Activated naive CD4-positive, alpha-beta T cell treated with anti-CD3 and anti-CD28 coated beads, Interleukin-2, amount 50 U/mL, for 16 hours (primary cell): Measurements from ENCODE around the gene CEP68.
"Not testable (repeated sequence)": the region's sequence is repeated elsewhere in the genome, so short reads cannot be mapped to it uniquely, and the experiment has no call there.

ENCODE experiments used
- DNase-seq: peaks from one replicate; pipeline ENCODE4 v3.0.0-alpha.2; 2020

The CEP68 gene, protein sequence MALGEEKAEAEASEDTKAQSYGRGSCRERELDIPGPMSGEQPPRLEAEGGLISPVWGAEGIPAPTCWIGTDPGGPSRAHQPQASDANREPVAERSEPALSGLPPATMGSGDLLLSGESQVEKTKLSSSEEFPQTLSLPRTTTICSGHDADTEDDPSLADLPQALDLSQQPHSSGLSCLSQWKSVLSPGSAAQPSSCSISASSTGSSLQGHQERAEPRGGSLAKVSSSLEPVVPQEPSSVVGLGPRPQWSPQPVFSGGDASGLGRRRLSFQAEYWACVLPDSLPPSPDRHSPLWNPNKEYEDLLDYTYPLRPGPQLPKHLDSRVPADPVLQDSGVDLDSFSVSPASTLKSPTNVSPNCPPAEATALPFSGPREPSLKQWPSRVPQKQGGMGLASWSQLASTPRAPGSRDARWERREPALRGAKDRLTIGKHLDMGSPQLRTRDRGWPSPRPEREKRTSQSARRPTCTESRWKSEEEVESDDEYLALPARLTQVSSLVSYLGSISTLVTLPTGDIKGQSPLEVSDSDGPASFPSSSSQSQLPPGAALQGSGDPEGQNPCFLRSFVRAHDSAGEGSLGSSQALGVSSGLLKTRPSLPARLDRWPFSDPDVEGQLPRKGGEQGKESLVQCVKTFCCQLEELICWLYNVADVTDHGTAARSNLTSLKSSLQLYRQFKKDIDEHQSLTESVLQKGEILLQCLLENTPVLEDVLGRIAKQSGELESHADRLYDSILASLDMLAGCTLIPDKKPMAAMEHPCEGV

DNA sequence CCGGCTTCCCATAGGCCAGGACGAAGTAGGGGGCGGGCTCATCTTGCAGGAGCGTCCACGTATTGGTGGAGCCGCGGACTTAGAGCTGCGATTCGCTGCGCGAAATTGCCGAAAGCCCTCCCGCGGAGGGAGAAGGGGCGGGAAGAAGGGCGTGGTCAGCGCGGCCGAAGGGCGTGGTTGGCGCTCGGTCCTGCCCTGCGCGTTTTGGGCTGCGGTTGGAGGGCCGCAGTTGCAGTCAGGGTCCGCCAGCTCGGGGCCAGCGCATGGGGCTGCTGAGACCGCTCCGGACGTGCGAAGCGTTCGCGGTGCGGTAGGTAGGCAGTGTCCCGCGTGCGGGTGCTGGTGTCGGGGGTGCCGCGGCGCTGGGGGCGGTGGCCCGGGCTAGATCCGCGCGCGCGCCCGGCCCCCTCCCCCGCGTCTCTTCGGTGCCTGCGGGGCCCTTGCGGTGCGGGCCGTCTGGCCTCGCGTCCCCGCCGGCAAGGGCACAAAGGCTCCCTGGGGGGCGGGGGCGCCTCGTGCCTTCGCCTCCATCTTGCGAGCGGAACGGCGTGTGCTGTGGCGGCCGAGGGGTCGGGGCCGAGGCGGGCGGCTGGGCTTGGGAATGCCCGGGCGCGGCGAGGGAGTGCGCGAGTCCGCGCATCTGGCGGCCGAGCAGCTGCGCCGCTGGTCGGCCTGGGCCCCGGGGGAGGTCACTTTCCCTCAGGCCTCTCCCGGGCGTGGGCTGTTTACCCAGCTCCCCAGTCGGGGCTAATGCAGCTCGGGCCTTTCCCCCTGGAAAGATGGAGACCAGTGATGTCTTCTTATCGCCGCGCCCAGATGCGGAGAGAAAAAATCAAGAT is at the start of gene CEP68:
CEP68 (plus strand) TSS at position 202 of the 839 bp plus-strand sequence. CDS start 13,029 bp downstream, outside the sequence.
- DNase-seq, result peak; percentile 97

DNA sequence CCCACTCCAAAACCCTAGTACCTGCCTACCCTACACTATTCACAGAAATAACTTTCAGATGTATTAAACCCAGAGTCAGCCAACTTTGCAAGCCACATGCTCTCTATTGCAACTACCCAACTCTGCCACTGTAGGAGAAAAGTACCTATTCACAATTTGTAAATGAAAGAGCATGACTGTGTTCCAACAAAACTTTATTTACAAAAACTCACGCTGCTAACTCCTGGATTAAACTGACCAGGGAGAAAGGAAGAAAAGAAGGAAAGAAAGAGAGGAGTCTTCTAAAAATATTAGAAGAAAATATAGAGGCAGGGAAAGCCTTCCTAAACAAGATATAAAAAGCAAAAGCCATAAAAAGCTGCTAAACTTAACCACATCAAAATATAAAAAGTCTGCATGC is 42.4 kb upstream of the CEP68 start:
- no peak for DNase-seq

DNA sequence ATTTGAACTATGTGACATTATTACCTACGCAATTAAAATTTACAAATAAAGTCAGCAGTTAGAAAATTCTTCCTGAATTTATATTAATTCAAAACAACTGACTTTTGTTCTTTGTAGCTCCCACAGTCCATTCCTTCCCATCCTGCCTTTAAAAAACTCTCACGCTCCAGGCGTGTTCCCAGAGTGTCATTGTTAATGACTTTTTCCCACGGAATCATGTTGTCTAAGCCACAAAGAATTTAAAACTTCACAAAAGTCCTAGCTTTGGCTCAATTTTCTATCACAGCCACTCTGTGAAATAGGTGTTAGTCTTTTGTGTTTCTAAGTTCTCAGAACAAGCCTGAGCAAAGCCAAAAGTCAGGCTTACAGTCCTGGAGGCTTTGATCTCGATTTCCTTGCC is 40.5 kb upstream of the CEP68 start:
- no peak for DNase-seq

DNA sequence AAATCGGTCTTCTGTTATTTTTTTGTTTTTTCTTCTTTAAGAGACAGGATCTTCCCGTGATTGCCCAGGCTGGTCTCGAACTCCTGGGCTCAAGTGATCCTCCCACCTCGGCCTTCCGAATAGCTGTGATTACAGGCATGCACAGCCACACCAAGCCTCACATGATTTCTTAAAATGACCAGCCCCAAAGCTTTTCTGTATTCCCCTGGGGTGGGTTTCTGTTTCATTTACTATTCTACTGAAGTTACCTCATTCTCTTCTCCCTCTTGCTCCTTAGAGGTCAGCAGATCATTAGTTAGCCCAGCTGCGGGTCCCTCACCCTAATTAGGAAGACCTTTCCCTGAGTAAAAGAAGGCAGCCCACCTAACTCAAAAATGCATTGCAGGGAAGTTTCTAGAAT is 39.4 kb upstream of the CEP68 start:
- DNase-seq, result no peak

DNA sequence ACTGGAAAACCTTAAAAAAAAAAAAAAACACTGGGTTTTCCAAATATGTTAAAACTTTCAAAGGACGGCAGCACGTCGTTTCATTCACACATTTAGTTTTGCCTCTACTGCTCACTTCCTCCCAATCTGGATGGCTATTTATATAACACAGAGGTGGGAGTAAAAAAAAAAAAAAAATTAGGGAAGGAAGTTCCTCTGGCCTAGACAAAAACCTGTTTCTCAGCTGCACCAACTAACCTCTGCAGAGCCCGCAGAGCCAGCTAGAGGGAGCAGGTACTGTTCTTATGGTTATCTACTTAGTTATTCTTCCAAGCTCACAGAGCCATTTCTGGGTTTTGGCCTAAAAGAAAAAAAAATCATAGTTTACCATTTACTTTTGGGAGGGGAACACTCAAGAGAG is 38.9 kb upstream of the CEP68 start:
- no peak for DNase-seq

DNA sequence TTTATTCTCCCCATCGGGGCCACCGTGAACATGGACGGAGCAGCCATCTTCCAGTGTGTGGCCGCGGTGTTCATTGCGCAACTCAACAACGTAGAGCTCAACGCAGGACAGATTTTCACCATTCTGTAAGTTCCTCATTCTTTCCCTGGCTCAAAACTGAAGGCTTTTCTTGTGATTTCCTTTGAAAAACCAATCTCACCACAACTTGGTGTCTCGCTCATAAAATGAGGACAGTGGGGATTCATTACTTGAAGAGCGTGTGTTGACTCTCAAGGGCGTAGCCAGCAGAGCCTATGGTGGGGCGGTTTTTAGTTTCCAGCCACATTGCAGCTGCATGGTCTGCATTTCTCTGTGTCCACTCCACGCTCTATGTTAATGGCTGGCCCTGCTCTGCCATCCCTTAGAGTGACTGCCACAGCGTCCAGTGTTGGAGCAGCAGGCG is 38.1 kb upstream of the CEP68 start:
- DNase-seq, result no peak

DNA sequence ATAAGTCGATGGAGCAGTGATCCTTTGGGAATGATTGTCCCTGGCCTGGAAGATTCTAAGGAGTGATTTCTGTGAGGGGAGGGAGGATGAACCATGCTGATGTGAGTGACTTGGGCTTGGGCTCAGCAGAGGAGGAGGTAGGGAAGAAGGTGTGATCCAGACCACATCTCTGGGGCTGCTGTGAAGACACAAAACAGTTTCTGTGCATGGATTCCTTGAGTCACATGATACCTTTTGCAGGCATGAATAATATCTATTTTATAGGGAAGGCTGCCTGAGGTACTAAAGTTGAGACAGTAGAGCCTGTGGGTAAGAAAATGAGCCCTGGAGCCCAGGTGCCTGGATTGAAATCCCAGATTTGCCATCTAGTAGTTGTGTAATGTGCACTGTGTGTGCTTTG is 37.2 kb upstream of the CEP68 start:
- no peak for DNase-seq

DNA sequence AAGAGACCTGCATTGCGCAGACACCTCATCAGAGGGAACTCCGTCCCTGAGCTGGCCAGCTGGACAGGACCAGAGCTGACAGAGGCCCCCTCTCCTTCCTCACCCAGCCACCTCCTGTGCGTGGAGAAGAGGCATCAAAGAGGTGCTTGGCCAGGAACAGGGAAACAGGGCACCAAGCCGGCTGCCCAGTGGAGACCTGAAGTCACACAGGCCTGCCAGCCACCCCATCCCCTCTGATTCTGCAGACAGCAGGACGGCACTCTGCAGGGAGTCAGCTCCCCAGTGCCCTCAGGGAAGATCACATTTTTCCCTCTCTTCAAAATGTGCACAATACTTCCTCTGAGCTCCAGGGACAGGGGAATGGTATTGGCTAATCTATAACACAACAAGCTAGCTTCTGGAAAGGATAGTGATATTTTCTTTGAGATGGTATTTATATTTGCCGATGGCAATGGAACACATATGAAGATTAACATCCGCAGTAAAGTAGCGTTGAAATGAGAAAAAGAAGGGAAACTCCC is 36.5 kb upstream of the CEP68 start:
- DNase-seq, result no peak

DNA sequence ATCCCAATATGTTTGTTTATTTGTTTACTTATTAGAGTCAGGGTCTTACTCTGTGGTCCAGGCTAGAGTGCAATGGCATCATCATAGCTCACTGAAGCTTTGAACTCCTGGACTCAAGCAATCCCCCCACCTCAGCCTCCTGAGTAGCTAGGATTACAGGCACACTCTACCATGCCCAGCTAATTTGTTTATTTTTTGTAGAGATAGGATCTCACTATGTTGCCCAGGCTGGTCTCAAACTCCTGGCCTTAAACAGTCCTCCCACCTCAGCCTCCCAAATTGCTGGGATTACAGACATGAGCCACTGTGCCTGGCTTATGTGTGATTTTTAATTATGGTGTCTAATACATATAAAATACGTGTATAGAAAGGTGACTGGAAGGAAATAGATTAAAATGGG is 36.0 kb upstream of the CEP68 start:
- DNase-seq, result not testable (repeated sequence)

DNA sequence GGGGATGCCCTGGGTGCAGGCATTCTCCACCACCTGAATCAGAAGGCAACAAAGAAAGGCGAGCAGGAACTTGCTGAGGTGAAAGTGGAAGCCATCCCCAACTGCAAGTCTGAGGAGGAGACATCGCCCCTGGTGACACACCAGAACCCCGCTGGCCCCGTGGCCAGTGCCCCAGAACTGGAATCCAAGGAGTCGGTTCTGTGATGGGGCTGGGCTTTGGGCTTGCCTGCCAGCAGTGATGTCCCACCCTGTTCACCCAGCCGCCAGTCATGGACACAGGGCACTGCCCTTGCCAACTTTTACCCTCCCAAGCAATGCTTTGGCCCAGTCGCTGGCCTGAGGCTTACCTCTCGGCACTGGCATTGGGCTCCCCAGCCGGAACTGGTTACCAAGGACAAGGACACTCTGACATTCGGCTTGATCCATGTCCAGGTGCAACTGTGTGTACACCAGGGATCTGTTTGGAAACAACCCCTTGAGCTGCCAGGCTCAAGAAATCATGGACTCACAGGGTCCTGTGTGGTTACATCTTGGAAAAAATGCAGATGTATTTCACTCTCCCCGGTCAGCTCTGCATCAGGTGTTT is 35.2 kb upstream of the CEP68 start:
- DNase-seq, result no peak

DNA sequence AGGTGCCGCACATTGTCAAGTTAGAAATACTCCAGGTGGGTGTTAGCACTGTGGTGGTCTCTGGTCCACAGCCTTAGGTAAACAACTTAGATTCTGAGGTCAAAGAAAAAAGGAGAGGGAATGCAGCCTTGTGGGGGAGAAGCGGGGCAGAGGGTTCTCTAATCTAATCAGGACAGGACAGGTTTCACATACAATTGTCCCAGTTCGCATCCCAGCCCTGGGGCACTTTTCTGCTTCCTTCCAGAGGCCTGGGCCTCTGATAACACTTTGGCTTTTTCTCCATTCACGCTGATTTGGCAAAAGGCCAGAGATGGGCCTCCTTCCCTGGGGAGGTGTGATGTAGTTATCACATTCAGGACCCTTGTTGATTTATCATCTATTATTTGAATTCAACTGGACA is 34.5 kb upstream of the CEP68 start:
- no peak for DNase-seq

DNA sequence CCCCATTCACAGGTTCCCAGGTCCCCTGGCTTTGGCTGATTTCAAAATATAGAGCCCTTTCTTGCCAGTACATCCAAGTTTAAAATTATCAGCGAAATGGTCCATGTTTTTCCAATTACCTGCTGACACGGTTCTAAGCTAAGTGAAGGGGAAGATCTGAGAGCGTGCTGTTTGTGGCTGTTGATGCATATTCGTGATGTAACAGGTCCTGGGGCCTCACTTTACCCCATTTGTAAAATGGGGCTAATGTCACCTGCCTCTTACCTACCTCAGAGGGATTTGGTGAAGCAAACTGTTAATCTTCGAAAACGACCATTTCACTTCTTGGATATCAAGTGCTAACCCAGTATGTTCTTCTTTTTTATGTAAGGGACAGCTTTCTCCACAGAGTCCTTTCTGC is 34.0 kb upstream of the CEP68 start:
- DNase-seq, result no peak

DNA sequence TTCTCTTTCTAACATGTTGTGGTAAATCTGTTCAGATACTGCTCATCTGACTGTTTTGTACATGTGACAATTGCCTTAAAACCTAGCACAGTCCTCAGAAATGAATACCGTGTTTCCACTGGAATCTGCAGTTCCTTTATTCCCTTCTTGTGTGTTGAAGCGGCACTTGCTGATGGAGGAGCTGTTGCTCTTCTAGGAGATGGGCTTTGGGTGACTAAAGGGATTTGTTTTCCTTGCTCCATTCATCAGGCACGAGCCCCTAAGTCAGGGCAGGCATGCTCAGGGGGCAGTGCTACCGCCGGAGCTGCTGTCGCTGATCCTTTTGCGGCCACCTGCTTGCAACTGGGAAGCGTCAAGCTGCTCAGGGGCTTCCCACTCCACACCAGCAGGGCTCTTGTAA is 32.5 kb upstream of the CEP68 start:
- no peak for DNase-seq

DNA sequence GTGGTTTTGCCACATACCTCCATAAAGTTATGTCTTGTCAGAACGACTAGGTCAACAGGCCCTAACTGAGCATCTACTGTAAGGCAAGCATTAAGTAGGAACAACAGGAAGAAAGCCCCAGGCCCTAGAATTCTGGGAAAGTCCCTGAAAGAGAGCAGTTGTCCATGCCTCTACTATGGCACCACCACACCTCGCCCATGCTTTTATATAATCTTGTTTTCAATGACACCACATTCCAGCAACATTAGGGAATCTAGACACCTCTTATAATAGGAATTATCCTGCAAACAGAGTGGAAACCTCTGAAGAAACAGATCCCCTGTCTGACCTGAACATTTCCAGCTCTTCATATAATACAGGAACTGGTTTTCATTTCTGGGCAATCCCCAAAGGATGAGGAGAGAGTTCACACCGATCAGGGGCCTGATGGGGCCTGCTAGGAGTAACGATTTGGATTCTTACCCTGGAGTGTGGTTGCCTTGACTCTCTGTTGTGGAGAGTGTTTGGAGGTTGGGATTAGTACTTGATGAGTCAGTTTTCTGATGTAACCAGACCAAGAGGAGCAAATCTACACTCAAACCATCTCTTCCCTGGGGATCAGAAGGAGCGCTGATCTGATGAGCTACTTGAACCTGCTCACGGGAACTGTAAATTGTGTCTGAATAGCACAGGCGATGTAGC is 31.9 kb upstream of the CEP68 start:
- no peak for DNase-seq

DNA sequence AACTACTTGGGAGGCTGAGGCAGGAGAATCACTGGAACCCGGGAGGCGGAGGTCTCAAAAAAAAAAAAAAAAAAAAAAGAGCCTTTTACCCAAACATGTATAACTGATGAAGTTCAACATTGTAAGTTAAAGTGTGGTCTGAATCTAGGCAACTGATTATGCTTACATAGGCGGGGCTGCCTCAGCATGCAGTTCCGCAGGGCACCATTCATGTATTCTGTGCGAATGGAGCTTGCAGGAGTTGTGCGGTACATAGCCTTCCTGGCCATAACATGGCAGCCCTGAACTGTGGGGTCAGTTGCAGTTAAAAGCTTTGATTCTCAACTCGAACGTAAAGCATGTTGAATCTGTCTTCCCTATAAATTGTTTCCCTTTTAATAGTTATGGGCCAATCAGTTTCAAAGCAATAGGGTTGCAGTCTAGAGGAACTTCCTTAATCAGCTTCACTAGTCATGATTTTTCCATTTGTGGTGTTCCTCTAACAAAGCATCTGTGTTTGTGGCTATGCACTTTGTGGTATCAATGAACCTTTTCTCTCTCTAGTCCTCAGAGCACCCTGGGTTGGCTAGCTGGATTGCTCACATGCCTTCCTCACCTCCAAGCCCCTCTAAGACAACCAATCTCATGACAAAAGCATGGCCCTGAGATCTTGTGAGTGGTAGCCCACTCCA is 30.6 kb upstream of the CEP68 start:
- DNase-seq, result no peak

DNA sequence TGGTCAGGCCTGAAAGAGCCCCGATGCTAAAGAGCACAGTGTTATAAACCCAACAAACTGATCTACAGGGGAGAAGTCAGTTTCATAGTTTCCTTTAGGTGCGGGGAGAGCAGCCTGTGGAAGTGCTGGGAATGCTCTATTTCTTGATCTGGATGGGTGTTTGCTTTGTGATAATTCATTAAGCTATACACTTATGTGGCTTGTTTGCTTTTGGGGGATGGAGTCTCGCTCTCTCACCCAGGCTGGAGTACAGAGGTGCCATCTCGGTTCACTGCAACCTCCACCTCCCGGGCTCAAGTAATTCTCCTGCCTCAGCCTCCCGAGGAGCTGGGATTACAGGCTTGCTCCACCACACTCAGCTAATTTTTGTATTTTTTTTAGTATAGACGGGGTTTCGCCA is 30.1 kb upstream of the CEP68 start:
- no peak for DNase-seq

DNA sequence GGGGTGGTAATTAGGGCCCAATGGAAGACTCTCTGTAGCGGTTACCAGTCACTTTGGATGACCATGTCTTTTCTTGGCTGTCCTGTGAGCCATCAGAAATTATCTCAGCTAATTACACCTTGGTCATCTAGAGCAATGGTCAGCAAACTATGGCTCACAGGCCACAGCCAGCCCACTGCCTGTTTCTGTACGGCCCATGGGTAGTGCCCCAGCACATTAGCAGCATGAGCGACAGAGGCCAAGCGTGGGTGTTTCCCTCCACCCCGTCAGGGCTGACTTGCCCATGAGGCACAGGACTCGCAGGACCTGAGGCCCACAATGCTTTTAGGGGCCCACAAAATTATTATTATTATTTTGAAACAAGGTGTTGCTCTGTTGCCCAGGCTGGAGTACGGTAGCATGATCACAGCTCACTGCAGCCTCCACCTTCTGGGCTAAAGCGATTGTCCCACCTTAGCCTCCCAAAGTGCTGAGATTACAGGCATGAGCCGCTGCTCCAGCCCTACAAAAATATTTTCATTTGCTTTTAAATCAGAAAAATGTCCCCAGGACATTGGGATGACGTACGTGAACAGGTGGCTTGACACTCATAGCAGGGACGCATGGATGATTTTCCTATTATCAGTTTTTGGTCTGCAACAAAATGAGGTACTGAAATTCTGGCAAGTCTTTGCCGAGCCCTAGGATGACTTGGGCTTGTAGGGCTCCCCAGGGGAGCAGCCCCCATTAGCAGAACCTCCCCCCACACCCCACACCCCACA is 29.3 kb upstream of the CEP68 start:
- DNase-seq, result no peak

DNA sequence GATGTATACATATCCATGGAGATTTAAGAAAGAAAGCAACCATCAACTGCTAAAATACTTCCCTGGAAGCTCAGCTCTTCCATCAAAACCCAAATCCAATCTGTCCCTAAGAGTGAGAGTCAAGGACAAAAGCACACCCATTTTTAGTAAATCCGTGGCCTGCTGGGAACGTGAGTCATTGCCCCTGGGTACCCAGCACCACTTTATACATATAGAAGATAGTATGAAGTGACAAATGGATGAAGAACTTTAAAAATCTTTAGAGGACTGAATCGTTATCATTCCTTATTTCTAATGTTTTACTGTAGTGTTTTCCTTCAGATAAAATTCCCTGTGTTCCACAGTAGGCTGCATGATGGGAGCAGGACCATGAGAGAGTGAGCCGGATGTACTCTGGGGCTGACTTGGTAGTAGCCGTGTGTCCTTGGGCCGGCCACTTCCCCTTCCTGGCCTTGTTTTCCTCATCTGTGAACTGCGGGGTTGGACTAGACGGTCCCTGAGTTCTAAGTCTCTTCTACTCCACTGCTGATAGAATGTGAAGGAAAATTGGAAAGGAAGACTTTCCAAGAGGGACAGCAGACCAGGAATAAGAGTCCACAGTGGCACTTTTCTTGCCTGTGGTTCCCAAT is 28.5 kb upstream of the CEP68 start:
- no peak for DNase-seq

DNA sequence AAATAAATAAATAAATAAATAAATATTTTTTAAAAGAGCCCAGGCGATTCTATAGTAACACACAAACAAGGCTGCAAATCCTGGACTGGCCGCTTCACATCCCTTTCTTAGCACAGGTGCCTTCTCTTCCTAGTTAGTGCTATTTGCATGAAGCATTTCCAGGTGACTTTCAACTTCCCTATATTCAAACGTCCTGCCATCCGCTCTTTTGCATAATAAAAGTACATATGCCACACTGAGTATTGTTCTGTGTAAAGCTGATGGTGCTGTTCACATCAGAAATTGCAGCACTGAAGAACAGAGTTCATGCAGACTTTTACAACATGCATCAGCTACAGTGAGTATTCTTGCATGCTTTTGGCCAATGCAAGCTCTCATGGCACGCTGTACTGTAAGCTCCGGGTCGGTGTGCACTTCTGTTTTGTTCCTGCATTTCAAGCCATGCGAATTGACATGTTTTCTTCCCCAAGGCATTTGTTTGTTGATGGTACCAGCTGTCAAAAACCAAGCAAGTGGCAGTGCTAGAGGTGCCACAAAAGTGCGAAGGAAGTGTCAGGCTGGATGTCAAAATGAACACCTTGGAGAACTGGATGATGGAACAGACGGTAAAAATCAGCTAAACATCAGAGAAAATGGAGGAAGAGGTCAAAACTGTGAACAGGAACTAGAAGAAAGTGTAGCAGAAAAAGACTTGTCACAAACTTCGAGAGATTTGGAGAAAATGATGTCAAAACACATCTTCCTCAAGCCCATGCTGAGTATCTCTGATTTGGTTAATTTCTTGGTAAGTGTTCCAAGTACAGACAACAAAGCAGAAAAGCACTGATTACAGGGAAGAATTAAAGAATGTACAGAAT is 25.5 kb upstream of the CEP68 start:
- DNase-seq, result no peak
